BLaER1 treated with 17β-estradiol and CSF1 and Interleukin-3, amounts not matched to agents 10 nM and 100 nM (cell line): ENCODE results near the gene DAB2.

Experiments used
- H3K27ac ChIP-seq, 11 experiments: shearing (Covaris generic); formaldehyde crosslinking; 2 replicates each; pipeline ENCODE4 v1.8.1; 2022
- H3K27me3 ChIP-seq, 11 experiments: shearing (Covaris generic); formaldehyde crosslinking; 2 replicates each; pipeline ENCODE4 v1.8.1; 2022
- H3K36me3 ChIP-seq, 11 experiments: shearing (Covaris generic); formaldehyde crosslinking; 2 replicates each; pipeline ENCODE4 v1.8.1; 2022
- H3K4me1 ChIP-seq, 10 experiments: shearing (Covaris generic); formaldehyde crosslinking; 2 replicates each; pipeline ENCODE4 v1.8.1; 2022
- H3K4me2 ChIP-seq, 11 experiments: shearing (Covaris generic); formaldehyde crosslinking; 2 replicates each; pipeline ENCODE4 v1.8.1; 2022
- H3K4me3 ChIP-seq, 10 experiments: shearing (Covaris generic); formaldehyde crosslinking; 2 replicates each; pipeline ENCODE4 v1.8.1; 2022
- H3K9ac ChIP-seq, 11 experiments: shearing (Covaris generic); formaldehyde crosslinking; 2 replicates each; pipeline ENCODE4 v1.8.1; 2022
- H3K9me3 ChIP-seq, 11 experiments: shearing (Covaris generic); formaldehyde crosslinking; replicated peaks in 1 of 11; 2 replicates each; pipeline ENCODE4 v1.8.1; 2022
- H4K20me1 ChIP-seq, 11 experiments: shearing (Covaris generic); formaldehyde crosslinking; 2 replicates each; pipeline ENCODE4 v1.8.1; 2022
- Cebpa-rat ChIP-seq, 11 experiments: shearing (Covaris generic); IDR thresholded peaks; 2 replicates each; pipeline ENCODE4 v1.8.1; 2022

DAB2 gene

GRCh38 chr5:39400713-39401578 is 23.8 kb downstream of the DAB2 start:
- Histone ChIP-seq H3K27me3 (no peaks in the 10 kb centered on the region), H3K36me3 (peaks cover 0 to 68% (median 0%) of the 10 kb centered on the region in 11 experiments; a peak in 9 of 22 replicates), H3K9me3 (peaks cover 0 to 6% (median 0%) of the 10 kb centered on the region in 11 experiments; a peak in 1 of 22 replicates), H3K9ac (peak overlapping the region in 4 of 11 experiments; percentile 80 to 85 (median 82); a peak in 9 of 22 replicates), H4K20me1 (peaks cover 0 to 80% (median 0%) of the 10 kb centered on the region in 11 experiments; a peak in 4 of 22 replicates), H3K4me1 (peaks cover 11 to 93% (median 37%) of the 10 kb centered on the region in 10 experiments; a peak in 18 of 20 replicates), H3K27ac (peak overlapping the region in 9 of 11 experiments; percentile 73 to 99 (median 91); a peak in 17 of 22 replicates), H3K4me2 (peak overlapping the region in 6 of 11 experiments; percentile 71 to 92 (median 86); a peak in 11 of 22 replicates), H3K4me3 (peak overlapping the region in 2 of 10 experiments; percentile 11 to 12; a peak in 2 of 20 replicates)
- TF ChIP-seq Cebpa-rat (IDR thresholded peaks at IDR 0.05): no peak

GRCh38 chr5:39399135-39400036 is 25.4 kb downstream of the DAB2 start:
- H3K4me1 ChIP-seq: peaks cover 11 to 93% (median 37%) of the 10 kb centered on the region in 10 experiments; a peak in 18 of 20 replicates
- no peaks in the 10 kb centered on the region for H3K27me3 ChIP-seq

GRCh38 chr5:39396843-39397242 is 27.9 kb downstream of the DAB2 start:
- TF ChIP-seq Cebpa-rat (IDR thresholded peaks at IDR 0.05): no peak
- no peaks in the 10 kb centered on the region for H3K9me3 ChIP-seq
- peak overlapping the region in 3 of 11 experiments; percentile 88 to 92 (median 90); a peak in 6 of 22 replicates for H3K4me2 ChIP-seq
- no peaks in the 10 kb centered on the region for H3K27me3 ChIP-seq
- peaks cover 0 to 71% (median 14%) of the 10 kb centered on the region in 11 experiments; a peak in 13 of 22 replicates for H3K36me3 ChIP-seq
- no peak overlapping the region for H3K4me3 ChIP-seq
- H3K4me1 ChIP-seq: peaks cover 11 to 77% (median 37%) of the 10 kb centered on the region in 10 experiments; a peak in 18 of 20 replicates
- peak overlapping the region in 7 of 11 experiments; percentile 7 to 99 (median 95); a peak in 12 of 22 replicates for H3K27ac ChIP-seq
- peak overlapping the region in 2 of 11 experiments; percentile 80 to 84; a peak in 3 of 22 replicates for H3K9ac ChIP-seq
- peaks cover 0 to 82% (median 0%) of the 10 kb centered on the region in 11 experiments; a peak in 2 of 22 replicates for H4K20me1 ChIP-seq

More at GRCh38 chr5:39399135-39400036, 25.4 kb downstream of the DAB2 start:
- H4K20me1 ChIP-seq: peaks cover 0 to 80% (median 0%) of the 10 kb centered on the region in 11 experiments; a peak in 2 of 22 replicates
- H3K9me3 ChIP-seq: peaks cover 0 to 6% (median 0%) of the 10 kb centered on the region in 11 experiments; a peak in 1 of 22 replicates
- H3K36me3 ChIP-seq: peaks cover 0 to 68% (median 0%) of the 10 kb centered on the region in 11 experiments; a peak in 8 of 22 replicates
- TF ChIP-seq Cebpa-rat (IDR thresholded peaks at IDR 0.05): peak in 8 of 11 experiments; percentile 49 to 99 (median 94); a peak in 15 of 22 replicates
- H3K4me3 ChIP-seq: peak overlapping the region in 4 of 10 experiments; percentile 18 to 51 (median 22); a peak in 6 of 20 replicates
- H3K27ac ChIP-seq: peak overlapping the region; percentile 44 to 99 (median 89); a peak in 21 of 22 replicates
- peak overlapping the region; percentile 10 to 92 (median 71); a peak in 20 of 22 replicates for H3K4me2 ChIP-seq
- peak overlapping the region in 9 of 11 experiments; percentile 43 to 85 (median 75); a peak in 18 of 22 replicates for H3K9ac ChIP-seq

GRCh38 chr5:39395521-39395920 is 29.3 kb downstream of the DAB2 start:
- Histone ChIP-seq H3K27me3 (no peaks in the 10 kb centered on the region), H3K27ac (peak overlapping the region in 4 of 11 experiments; percentile 25 to 99 (median 42); a peak in 6 of 22 replicates), H3K9me3 (no peaks in the 10 kb centered on the region), H3K4me1 (peaks cover 11 to 64% (median 27%) of the 10 kb centered on the region in 10 experiments; a peak in 18 of 20 replicates), H3K4me3 (no peak overlapping the region), H3K4me2 (peak overlapping the region in 3 of 11 experiments; percentile 88 to 92 (median 90); a peak in 6 of 22 replicates), H3K9ac (peak overlapping the region in 2 of 11 experiments; percentile 6 to 34; a peak in 1 of 22 replicates), H3K36me3 (peaks cover 0 to 78% (median 25%) of the 10 kb centered on the region in 11 experiments; a peak in 15 of 22 replicates), H4K20me1 (peaks cover 0 to 85% (median 0%) of the 10 kb centered on the region in 11 experiments; a peak in 3 of 22 replicates)
- TF ChIP-seq Cebpa-rat (IDR thresholded peaks at IDR 0.05): no peak

- Histone ChIP-seq H3K36me3 (peaks cover 0 to 84% (median 31%) of the 10 kb centered on the region in 11 experiments; a peak in 15 of 22 replicates), H3K9ac (peak overlapping the region in 2 of 11 experiments; percentile 6 to 34; a peak in 1 of 22 replicates), H3K27ac (peak overlapping the region in 4 of 11 experiments; percentile 25 to 99 (median 42); a peak in 6 of 22 replicates), H3K27me3 (no peaks in the 10 kb centered on the region), H4K20me1 (peaks cover 0 to 90% (median 0%) of the 10 kb centered on the region in 11 experiments; a peak in 3 of 22 replicates), H3K4me3 (no peak overlapping the region), H3K4me1 (peaks cover 11 to 58% (median 21%) of the 10 kb centered on the region in 10 experiments; a peak in 18 of 20 replicates), H3K4me2 (peak overlapping the region in 4 of 11 experiments; percentile 19 to 92 (median 89); a peak in 7 of 22 replicates), H3K9me3 (no peaks in the 10 kb centered on the region)
- no peak for TF ChIP-seq Cebpa-rat (IDR thresholded peaks at IDR 0.05)
Measured at GRCh38 chr5:39394946-39395345, 29.8 kb downstream of the DAB2 start.

GRCh38 chr5:39390945-39391344 is 33.8 kb downstream of the DAB2 start:
- peaks cover 0 to 22% (median 0%) of the 10 kb centered on the region in 10 experiments; a peak in 7 of 20 replicates for H3K4me1 ChIP-seq
- H3K36me3 ChIP-seq: peaks cover 4 to 99% (median 44%) of the 10 kb centered on the region in 11 experiments; a peak in 16 of 22 replicates
- no peaks in the 10 kb centered on the region for H3K9me3 ChIP-seq
- no peak for TF ChIP-seq Cebpa-rat (IDR thresholded peaks at IDR 0.05)
- H3K4me3 ChIP-seq: no peak overlapping the region
- no peak overlapping the region for H3K4me2 ChIP-seq
- peaks cover 0 to 98% (median 0%) of the 10 kb centered on the region in 11 experiments; a peak in 3 of 22 replicates for H4K20me1 ChIP-seq
- peak overlapping the region in 1 of 11 experiments; percentile 5; a peak in 1 of 22 replicates for H3K27ac ChIP-seq
- H3K9ac ChIP-seq: no peak overlapping the region; a peak in 1 of 22 replicates
- H3K27me3 ChIP-seq: no peaks in the 10 kb centered on the region

- no peak for TF ChIP-seq Cebpa-rat (IDR thresholded peaks at IDR 0.05)
- peaks cover 4 to 99% (median 42%) of the 10 kb centered on the region in 11 experiments; a peak in 17 of 22 replicates for H3K36me3 ChIP-seq
- no peak overlapping the region for H3K4me2 ChIP-seq
Measured at GRCh38 chr5:39387293-39387692, 37.5 kb downstream of the DAB2 start.

More at GRCh38 chr5:39387293-39387692, 37.5 kb downstream of the DAB2 start:
- Histone ChIP-seq H3K4me1 (no peaks in the 10 kb centered on the region), H3K27ac (no peak overlapping the region), H3K9ac (no peak overlapping the region), H4K20me1 (peaks cover 0 to 98% (median 0%) of the 10 kb centered on the region in 11 experiments; a peak in 3 of 22 replicates), H3K27me3 (no peaks in the 10 kb centered on the region), H3K9me3 (no peaks in the 10 kb centered on the region), H3K4me3 (no peak overlapping the region)
